Transverse colon (tissue), 4 donors: ENCODE measurements around the gene TRAPPC14.

Experiments used
- CTCF ChIP-seq, 5 experiments: fragments of 200-600 bp in 3 of 5; fragments of 450-650 bp in 2 of 5; sonication (generic) in 3 of 5; IDR thresholded peaks; 1 replicate in 2 of 5; 2 replicates in 3 of 5; pipeline ENCODE4 v1.5.1; 2016 to 2017; ENCODE audit warnings: antibody characterized with exemption in 5 of 5, inconsistent platforms in 3 of 5, mild to moderate bottlenecking in 2 of 5, moderate library complexity in 1 of 5
- EP300 ChIP-seq: sonication (generic); formaldehyde crosslinking; IDR thresholded peaks from one replicate; pipeline ENCODE4 v1.6.1; 2017; ENCODE audit warnings: antibody characterized with exemption, low read depth
- POLR2A ChIP-seq: fragments of 450-650 bp; IDR thresholded peaks from one replicate; pipeline ENCODE4 v1.6.1; 2016; ENCODE audit warnings: antibody characterized with exemption, mild to moderate bottlenecking, moderate library complexity
- POLR2AphosphoS5 ChIP-seq, 3 donors: sonication (generic); formaldehyde crosslinking; IDR thresholded peaks; one replicate each; pipeline ENCODE4 v1.6.1; 2016; ENCODE audit warnings: antibody characterized with exemption in 3 of 3

DNA sequence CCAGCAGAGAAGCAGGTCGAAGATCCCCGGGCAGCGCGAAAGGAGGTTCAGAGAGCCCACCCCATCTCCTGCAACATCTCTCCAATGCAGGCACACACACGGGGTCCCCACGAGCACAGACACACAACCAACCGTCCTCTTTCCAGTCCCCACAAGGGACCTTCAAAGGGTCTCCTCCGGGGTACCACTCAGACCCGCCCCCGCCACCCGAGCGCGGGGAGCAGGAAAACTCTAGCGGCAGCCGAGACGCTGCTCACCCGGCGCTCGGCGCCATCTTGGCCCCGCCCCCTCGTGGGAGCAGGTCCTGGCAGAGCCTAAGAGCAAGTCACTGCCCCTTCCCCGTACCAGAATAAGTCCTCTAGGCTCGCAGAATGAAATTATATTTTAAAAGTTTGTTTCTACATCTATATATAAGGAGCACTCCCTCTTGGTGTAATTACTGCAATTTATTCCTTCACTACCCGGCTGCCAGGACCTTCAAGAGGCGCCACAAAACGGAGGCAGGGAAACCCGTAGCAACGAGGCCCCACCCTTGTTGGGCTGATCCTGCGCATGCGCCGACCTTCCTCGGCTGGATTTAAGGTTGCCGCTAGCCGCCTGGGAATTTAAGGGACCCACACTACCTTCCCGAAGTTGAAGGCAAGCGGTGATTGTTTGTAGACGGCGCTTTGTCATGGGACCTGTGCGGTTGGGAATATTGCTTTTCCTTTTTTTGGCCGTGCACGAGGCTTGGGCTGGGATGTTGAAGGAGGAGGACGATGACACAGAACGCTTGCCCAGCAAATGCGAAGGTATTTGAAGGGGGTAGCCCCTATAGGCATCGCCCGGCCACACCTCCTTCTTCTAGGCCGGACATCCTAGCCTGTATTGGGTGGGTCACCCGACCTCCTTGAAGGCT is 39.2 kb downstream of the TRAPPC14 start, which contains the start of the genes CNPY4 and TAF6:
- peak in 3 of 5 experiments; percentile 13 to 34 (median 28) for TF ChIP-seq CTCF (IDR thresholded peaks at IDR 0.05)
- TF ChIP-seq POLR2A, result peak; percentile 56
- peak; percentile 48 to 66 (median 50) for TF ChIP-seq POLR2AphosphoS5 (IDR thresholded peaks at IDR 0.05)
- TF ChIP-seq EP300, result no peak
